Endothelial cell of umbilical vein (primary cell): ENCODE measurements around the gene MCF2L. TPM values are rescaled to one million over a fixed set of nuclear protein-coding genes. Genes with fewer than 3 reads are reported as not detected.

Source experiments
- BruUV-seq: library from RNA; stranded (reverse); fragments of 400-500 nt; replicated peaks from 2 replicates; lab custom pipeline; 2021; lab: Mats Ljungman, UMichigan
- CTCF ChIA-PET: fragments of 300-600, 350-600 bp; sonication (Branson Sonifier 250); formaldehyde crosslinking; loops from one replicate; lab custom pipeline; 2021; ENCODE audit warnings: antibody characterized with exemption, inconsistent platforms; lab: Charles Lee
- POLR2A ChIA-PET: fragments of 300-600, 350-600 bp; sonication (Branson Sonifier 250); formaldehyde crosslinking; loops from one replicate; lab custom pipeline; 2021; ENCODE audit warnings: antibody characterized with exemption, inconsistent platforms; lab: Charles Lee
- DNase-seq: peaks from one replicate; pipeline ENCODE4 v3.0.0-alpha.2; 2011; ENCODE audit warnings: low read depth, low spot score
- FAIRE-seq: peaks from 2 replicates; lab custom pipeline; 2011; peaks lifted over from hg19 to GRCh38; lab: Jason Lieb, UNC
- H2AFZ ChIP-seq: 2 replicates; pipeline ENCODE4 v1.6.0; 2012; ENCODE audit warnings: low read depth, low read length, control low read depth, inconsistent platforms
- H3K27ac ChIP-seq: 2 replicates; pipeline ENCODE4 v1.5.1; 2011; ENCODE audit warnings: low read depth, mild to moderate bottlenecking, control low read depth, low read length, moderate library complexity; ENCODE audit not compliant: insufficient read depth
- H3K27me3 ChIP-seq, 2 experiments: 2 replicates each; pipeline versions ENCODE4 v1.6.0 to v1.6.1; 2011; ENCODE audit warnings: low read length in 2 of 2, mixed read lengths in 1 of 2; ENCODE audit not compliant: control insufficient read depth in 2 of 2, insufficient read depth in 2 of 2
- H3K36me3 ChIP-seq, 2 experiments: 2 replicates in 1 of 2; 3 replicates in 1 of 2; pipeline ENCODE4 v1.5.1; 2011; ENCODE audit warnings: low read length in 2 of 2, mild to moderate bottlenecking in 1 of 2, moderate library complexity in 1 of 2; ENCODE audit not compliant: control insufficient read depth in 2 of 2, insufficient read depth in 2 of 2; ENCODE audit errors: extremely low read depth in 1 of 2
- H3K4me1 ChIP-seq: 3 replicates; pipeline ENCODE4 v1.5.1; 2011; ENCODE audit warnings: mild to moderate bottlenecking, low read length; ENCODE audit not compliant: control insufficient read depth, insufficient read depth; ENCODE audit errors: extremely low read depth
- H3K4me2 ChIP-seq: 2 replicates; pipeline ENCODE4 v1.6.1; 2011; ENCODE audit warnings: low read length, control low read depth, mixed read lengths; ENCODE audit not compliant: insufficient read depth
- H3K4me3 ChIP-seq, 3 experiments: fragments of 200-600 bp in 1 of 3; sonication (generic), shearing (Covaris generic) in 1 of 3; replicated peaks in 1 of 3; 2 replicates each; pipeline ENCODE4 v1.5.1; 2011 to 2016; ENCODE audit warnings: control low read depth in 3 of 3, low read length in 3 of 3, mild to moderate bottlenecking in 2 of 3, inconsistent platforms in 1 of 3, low read depth in 1 of 3, moderate library complexity in 1 of 3; ENCODE audit not compliant: insufficient read depth in 1 of 3
- H3K79me2 ChIP-seq: 2 replicates; pipeline ENCODE4 v1.6.0; 2012; ENCODE audit warnings: low read length, inconsistent platforms; ENCODE audit not compliant: control insufficient read depth, insufficient read depth
- H3K9ac ChIP-seq: replicated peaks from 2 replicates; pipeline ENCODE3; 2011; ENCODE audit warnings: low read length, control low read depth; ENCODE audit not compliant: insufficient read depth; ENCODE audit errors: extremely low read depth
- H3K9me1 ChIP-seq: replicated peaks from 3 replicates; pipeline ENCODE4 v1.6.0; 2011; ENCODE audit warnings: mild to moderate bottlenecking, low read length; ENCODE audit not compliant: control insufficient read depth, insufficient read depth; ENCODE audit errors: extremely low read depth
- H3K9me3 ChIP-seq: replicated peaks from 2 replicates; pipeline ENCODE4 v1.5.1; 2012; ENCODE audit warnings: low read length, inconsistent platforms; ENCODE audit not compliant: control insufficient read depth, insufficient read depth
- H4K20me1 ChIP-seq: replicated peaks from 2 replicates; pipeline ENCODE3; 2011; ENCODE audit warnings: mild to moderate bottlenecking, low read length; ENCODE audit not compliant: control insufficient read depth, insufficient read depth; ENCODE audit errors: extremely low read depth
- CTCF ChIP-seq, 2 donors: IDR thresholded peaks; 1 replicate in 1 of 2; 2 replicates in 1 of 2; pipeline ENCODE4 v1.5.1; 2011; ENCODE audit warnings: low read length in 2 of 2, mild to moderate bottlenecking in 2 of 2, moderate library complexity in 2 of 2, control low read depth in 1 of 2, inconsistent platforms in 1 of 2, low read depth in 1 of 2; ENCODE audit not compliant: insufficient read depth in 1 of 2; ENCODE audit errors: extremely low read depth in 1 of 2
- FOS ChIP-seq: IDR thresholded peaks from 2 replicates; pipeline ENCODE4 v1.6.1; 2011; ENCODE audit warnings: mild to moderate bottlenecking, low read length, moderate library complexity, borderline replicate concordance; ENCODE audit not compliant: insufficient read depth
- GATA2 ChIP-seq: IDR thresholded peaks from 2 replicates; pipeline ENCODE4 v1.7.0; 2011; ENCODE audit warnings: low read depth, mild to moderate bottlenecking, moderate library complexity, mixed read lengths, low read length; ENCODE audit not compliant: insufficient read length, insufficient read depth
- JUN ChIP-seq: IDR thresholded peaks from 2 replicates; pipeline ENCODE4 v1.6.1; 2011; ENCODE audit warnings: borderline replicate concordance, low read depth; ENCODE audit not compliant: insufficient read length, insufficient read depth
- MAX ChIP-seq: IDR thresholded peaks from 2 replicates; pipeline ENCODE4 v1.6.1; 2011; ENCODE audit not compliant: insufficient read depth, insufficient read length
- MYC ChIP-seq: IDR thresholded peaks from one replicate; pipeline ENCODE4 v1.6.1; 2011; ENCODE audit warnings: mild to moderate bottlenecking, low read depth, low read length
- POLR2A ChIP-seq: IDR thresholded peaks from 2 replicates; pipeline ENCODE4 v1.6.1; 2012; ENCODE audit warnings: low read depth, mild to moderate bottlenecking, control low read depth, low read length
- POLR2AphosphoS5 ChIP-seq: IDR thresholded peaks from 2 replicates; pipeline ENCODE4 v1.6.1; 2012; ENCODE audit warnings: low read depth, mild to moderate bottlenecking, control low read depth, low read length, moderate library complexity; ENCODE audit not compliant: insufficient read depth
- dilution Hi-C: fragments of 300-500 bp; cut with MboI; formaldehyde crosslinking; loops from one replicate; pipeline ENCODE4 v1.15.0; 2019; ENCODE audit warnings: low sequenced_read_pairs; ENCODE audit not compliant: extremely low pct_ligation_motif_present
- intact Hi-C: fragments of 100-400 bp; cut with micrococcal nuclease; formaldehyde crosslinking; loops from one replicate; pipeline ENCODE4 v1.10.0; 2022
- polyA plus RNA-seq, 4 experiments: library from polyadenylated mRNA; depleted of rRNA in 3 of 4; stranded (reverse) in 3 of 4; unstranded in 1 of 4; fragments of >200 nt; gene quantifications; 2 replicates each; pipeline versions ENCODE4 v1.2.1 to v1.2.3, GENCODE V29; 2011 to 2012; ENCODE audit warnings: missing spikeins in 1 of 4
- total RNA-seq: library from RNA; stranded (reverse); gene quantifications from 2 replicates; pipeline ENCODE4 v1.2.3, GENCODE V29; 2021

MCF2L gene
- total and polyA plus RNA-seq, 2 donors (not counting 3 experiments of a cell fraction or from before 2014, with no cell fraction given), result 0.33 to 0.58 TPM

GRCh38 chr13:113089693-113090414 lies 120.8 kb downstream of the MCF2L start:
- ChIA-PET POLR2A (no interaction called here), CTCF (interaction anchor here (1.4 kb wide), 1 partner anchor 9 kb away, joined by 3 read pairs; no protein-coding TSS in a partner anchor)

More at GRCh38 chr13:113089693-113090414, 120.8 kb downstream of the MCF2L start:
- no peaks in the 10 kb centered on the region for H3K9me3 ChIP-seq
- no peaks in the 10 kb centered on the region for H3K79me2 ChIP-seq
- H2AFZ ChIP-seq, result no peak overlapping the region
- H3K27me3 ChIP-seq, result no peaks in the 10 kb centered on the region
- dilution Hi-C loops (no loop called here), intact Hi-C loops (no loop called here)
- no TSS peak for BruUV-seq
- no peak overlapping the region for H3K4me2 ChIP-seq
- H3K27ac ChIP-seq, result no peak overlapping the region
- no peaks in the 10 kb centered on the region for H3K36me3 ChIP-seq
- no peaks in the 10 kb centered on the region for H3K9me1 ChIP-seq
- no peak overlapping the region for H3K9ac ChIP-seq
- DNase-seq (no peak), FAIRE-seq (no peak)
- no peaks in the 10 kb centered on the region for H4K20me1 ChIP-seq
- H3K4me1 ChIP-seq, result no peaks in the 10 kb centered on the region
- TF ChIP-seq FOS (no peak), POLR2A (no peak), POLR2AphosphoS5 (no peak), GATA2 (no peak), CTCF (IDR thresholded peaks at IDR 0.05; ENCODE audit: extremely low read depth in 1 of 2, insufficient read depth in 1 of 2, low read depth in 1 of 2, low read length in 2 of 2) (no peak), JUN (no peak), MYC (no peak), MAX (no peak)
- no peak overlapping the region for H3K4me3 ChIP-seq
